Hepatocyte (in vitro differentiated cells): ENCODE results near the gene PKN1.

ENCODE experiments used
- EZH2 ChIP-seq: fragments of 200-600 bp; sonication (generic); IDR thresholded peaks from 2 replicates; pipeline ENCODE4 v1.6.1; 2016; ENCODE audit warnings: antibody characterized with exemption, mild to moderate bottlenecking, borderline replicate concordance
- EZH2phosphoT487 ChIP-seq: fragments of 200-600 bp; sonication (generic); IDR thresholded peaks from one replicate; pipeline ENCODE4 v1.6.1; 2018; ENCODE audit warnings: antibody characterized with exemption, mild to moderate bottlenecking, low read depth, moderate library complexity; ENCODE audit not compliant: unreplicated experiment, severe bottlenecking
- TF ChIP-seq, protein P1 (sequence below): fragments of 200-600 bp; sonication (generic); IDR thresholded peaks from 2 replicates; pipeline ENCODE4 v1.5.1; 2016; ENCODE audit warnings: antibody characterized with exemption, mild to moderate bottlenecking; ENCODE audit not compliant: poor library complexity

GRCh38 chr19:14449321-14449720 is 16.2 kb downstream of the PKN1 start:
- TF ChIP-seq, protein P1, sequence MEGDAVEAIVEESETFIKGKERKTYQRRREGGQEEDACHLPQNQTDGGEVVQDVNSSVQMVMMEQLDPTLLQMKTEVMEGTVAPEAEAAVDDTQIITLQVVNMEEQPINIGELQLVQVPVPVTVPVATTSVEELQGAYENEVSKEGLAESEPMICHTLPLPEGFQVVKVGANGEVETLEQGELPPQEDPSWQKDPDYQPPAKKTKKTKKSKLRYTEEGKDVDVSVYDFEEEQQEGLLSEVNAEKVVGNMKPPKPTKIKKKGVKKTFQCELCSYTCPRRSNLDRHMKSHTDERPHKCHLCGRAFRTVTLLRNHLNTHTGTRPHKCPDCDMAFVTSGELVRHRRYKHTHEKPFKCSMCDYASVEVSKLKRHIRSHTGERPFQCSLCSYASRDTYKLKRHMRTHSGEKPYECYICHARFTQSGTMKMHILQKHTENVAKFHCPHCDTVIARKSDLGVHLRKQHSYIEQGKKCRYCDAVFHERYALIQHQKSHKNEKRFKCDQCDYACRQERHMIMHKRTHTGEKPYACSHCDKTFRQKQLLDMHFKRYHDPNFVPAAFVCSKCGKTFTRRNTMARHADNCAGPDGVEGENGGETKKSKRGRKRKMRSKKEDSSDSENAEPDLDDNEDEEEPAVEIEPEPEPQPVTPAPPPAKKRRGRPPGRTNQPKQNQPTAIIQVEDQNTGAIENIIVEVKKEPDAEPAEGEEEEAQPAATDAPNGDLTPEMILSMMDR, result no peak
- no peak for TF ChIP-seq EZH2
- no peak for TF ChIP-seq EZH2phosphoT487
